NCI-H1048 (cell line): ENCODE data around the gene MEN1.

ENCODE experiments used
- DNase-seq: peaks from one replicate; lab custom pipeline; 2025; lab: John Stamatoyannopoulos, UW

MEN1 gene

DNA sequence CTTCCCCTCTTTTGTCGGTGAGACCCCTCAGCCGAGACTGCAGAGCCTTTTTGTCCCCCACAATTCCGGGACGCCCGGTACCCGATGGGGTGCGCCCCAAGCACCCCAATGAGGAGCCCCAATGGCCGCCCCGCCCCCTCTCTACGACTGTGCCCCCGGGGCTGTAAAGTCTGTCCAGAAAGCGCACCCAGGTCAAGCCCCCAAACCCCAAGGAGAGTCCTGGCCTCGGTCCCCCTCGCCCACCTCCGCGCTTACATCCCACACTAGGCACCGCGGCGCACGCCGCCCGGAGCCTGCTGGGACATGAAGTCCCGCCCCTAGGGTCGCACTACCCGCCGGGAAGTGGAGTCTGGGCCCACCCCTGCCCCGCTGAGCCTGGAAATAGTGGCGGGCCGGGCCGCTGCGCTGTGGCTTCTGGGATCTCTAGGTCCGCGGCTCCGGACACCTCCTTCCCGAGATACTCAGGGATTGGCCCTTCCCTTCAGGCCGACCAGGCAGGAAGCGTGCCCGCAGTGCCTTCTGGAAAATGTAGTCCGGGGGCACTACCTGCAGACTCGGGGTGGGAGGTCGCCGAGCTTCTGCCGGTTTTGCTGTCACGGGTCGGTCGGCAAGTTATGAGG, at the start of gene MEN1:
Gene MEN1, minus strand, starts transcription at position 281 of the 620 bp plus-strand sequence. CDS start 442 bp downstream, outside the sequence.
- DNase-seq: peak; percentile 93

- DNase-seq: no peak
Observed at GRCh38 chr11:64859542-64860414, 49.4 kb upstream of the MEN1 start.

GRCh38 chr11:64858467-64859263, 48.3 kb upstream of the MEN1 start:
- no peak for DNase-seq

DNA sequence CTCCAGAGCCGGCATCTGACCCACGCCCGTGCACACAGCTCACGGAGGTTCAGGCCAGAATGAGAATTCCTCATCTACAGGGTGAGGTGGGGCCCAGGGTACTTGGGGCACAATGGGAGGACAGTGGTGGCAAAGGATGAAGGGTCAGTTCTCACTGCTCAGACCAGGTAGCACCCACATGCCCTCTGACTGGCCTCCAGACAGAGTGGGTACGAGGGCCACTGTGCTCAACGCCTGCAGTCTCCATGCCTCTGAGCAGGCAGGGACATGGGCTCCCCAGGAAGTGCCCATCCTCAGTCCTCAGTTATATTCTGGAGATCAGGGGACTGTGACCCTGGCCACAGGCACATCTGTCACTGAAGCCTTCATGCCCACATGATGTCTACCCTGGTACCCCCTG, 47.1 kb upstream of the MEN1 start:
- DNase-seq: no peak

DNA sequence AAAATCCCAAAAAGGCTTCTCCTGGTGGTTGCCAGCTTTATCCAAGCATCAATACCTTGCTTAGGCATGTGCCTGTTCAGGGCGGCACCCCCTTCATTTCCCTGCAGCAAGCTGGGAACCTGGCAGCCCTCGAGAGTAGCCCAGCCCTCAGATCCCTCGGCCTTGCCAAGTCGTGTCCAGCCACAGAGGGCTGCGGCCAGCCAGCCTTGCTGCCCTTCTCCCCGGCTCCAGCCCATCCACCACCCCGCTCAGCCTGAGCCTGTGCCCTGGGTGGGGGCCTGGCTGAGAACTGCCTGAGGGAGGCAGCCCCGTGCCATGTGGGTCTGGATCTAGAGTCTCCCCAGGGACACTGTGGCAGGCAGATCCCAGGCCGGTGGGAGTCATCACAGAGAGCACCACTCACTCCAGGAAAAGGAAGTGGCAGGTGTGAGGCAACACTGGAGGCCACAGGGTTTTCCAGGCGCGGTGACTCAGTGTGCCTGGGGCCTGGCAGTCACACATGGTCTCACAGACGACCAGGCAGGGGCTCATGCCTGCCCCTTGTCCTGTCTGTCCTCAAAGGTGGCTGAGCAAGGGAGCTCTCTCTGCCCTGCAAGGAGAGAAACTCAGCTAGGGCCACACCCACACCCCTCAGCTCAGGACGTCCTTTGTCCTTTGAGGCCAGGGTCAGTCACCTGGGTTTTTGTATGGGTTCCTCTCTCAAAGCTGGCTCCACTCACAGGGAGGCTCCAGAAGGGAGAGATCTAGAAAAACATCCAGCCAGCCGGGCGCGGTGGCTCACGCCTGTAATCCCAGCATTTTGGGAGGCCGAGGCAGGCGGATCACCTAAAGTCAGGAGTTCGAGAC, 46.3 kb upstream of the MEN1 start:
- no peak for DNase-seq

- no peak for DNase-seq
Observed at GRCh38 chr11:64855596-64856304, 45.4 kb upstream of the MEN1 start.

GRCh38 chr11:64854534-64855502, 44.5 kb upstream of the MEN1 start:
- DNase-seq: no peak

DNA sequence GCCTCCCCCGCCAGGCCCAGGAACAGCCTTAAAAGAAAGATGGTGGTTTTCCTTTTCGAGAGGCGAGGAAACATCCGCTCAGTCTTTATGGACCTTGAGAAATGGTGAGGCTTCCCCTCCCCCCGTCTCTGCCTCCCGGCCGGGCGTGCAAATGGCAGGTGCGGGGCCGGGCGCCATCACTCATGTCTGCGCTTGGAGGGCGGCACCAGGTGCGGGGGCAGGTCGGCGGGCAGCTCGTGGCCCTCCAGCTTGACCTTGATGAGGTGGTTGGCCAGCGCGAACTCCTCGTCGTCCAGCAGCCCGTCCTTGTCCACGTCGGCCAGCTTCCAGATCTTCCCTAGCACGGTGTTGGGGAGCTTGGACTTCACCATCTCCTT, 43.8 kb upstream of the MEN1 start:
- DNase-seq: no peak

DNA sequence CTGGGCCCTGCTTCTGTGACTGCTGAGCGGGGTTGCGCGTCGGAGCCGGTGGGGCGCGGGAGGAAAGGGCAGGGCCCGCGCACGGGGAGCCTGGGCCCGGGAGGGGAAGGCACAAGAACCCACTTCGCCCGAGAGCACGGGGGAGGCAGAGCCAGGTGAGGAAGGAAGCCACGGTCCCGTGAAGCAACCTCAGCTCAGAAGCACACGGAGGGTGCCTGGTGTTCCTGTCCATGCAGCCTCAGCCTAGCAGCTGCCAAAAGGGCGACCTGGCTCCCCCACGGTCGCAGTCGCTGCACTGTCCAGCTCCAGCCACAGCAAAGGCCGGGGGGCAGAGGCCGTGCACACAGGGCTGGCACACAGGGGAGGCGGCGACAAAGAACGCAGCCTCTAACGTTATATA, 43.4 kb upstream of the MEN1 start:
- DNase-seq: no peak

DNA sequence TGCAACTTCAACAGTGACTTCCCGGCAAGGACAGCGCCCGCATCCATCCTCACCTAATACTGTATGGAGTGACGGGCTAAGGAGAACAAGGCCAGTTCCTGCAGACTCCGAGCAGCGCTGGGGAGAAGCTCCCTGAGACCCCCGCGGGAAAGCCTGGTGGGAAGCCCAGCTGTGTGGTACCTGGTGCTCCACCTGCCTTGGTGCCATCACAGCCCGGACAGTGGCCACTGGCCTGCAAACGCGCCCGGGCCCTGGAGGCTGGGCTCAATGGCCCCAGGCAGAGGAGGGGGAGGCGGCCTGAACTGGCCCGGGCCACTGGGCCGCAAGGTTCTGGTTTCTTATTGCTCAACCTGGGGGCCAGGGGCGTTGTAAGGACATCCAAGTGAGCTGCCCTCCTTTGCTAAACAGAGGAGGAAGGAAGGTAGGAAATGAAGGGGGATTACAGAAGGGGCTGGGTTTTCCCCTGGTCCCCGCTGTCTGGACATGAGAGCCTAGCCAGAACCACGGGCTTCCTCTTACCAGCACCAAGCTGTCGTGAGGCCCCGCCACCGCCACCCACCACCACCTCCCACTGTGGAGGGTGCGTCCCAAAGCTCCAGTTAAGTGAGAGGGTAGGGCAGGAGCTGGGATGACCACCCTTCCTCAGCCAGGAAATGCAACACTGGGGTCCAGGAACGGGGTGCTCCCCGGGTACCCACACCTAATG, 42.6 kb upstream of the MEN1 start:
- no peak for DNase-seq

DNA sequence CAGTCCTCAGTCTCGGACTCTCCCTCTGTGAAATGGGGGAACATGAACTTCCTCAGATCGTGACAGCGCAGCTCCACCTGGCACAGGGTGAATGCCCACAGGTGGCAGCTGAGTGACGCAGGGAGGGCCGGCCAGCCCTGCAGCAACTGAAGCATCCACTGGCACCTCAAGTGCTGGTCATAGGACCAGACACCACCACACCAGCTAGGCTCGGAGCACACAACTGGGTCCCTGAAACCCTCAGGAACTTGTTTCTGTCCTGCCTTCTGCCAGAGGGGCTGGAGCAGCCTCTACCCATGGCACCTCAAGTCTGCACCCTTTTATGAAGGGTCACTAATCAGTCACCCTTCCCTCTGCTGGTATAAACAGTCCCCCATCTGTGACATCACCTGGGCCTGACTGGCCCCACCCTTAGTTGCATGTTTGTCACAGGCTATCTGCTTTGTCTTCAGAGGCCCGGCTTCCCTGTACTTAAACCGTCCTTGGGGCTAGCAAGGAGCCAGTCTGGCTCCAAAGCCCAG, 41.5 kb upstream of the MEN1 start:
- no peak for DNase-seq

DNA sequence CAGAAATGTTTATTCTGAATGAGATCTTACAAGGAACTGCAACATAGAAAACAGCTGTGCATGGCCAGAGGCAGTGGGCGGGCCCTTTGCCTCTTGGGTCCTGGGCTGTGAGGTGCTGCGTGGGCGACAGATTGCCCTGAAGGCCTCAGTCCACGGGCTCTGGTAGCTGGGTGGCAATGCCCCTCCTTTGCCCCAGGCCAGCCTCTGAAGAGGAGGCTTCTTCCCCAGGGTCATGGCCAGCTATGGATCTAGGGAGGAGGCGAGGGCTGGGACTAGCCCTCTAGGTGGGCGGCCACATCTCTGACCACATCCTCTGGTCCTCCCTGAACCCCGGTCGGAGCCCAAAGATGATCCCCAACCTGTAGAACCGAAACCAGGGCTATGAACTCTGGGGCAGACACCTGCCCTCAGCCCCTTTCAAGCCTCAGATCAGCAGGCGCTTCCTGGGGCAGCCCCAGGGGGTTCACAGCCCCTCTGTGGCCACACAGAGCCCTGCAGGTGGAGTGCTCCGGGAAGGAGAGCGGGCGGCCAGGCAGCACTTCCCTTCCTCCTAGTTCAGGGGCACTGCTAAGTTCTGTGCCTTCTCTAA, 40.7 kb upstream of the MEN1 start:
- no peak for DNase-seq

DNA sequence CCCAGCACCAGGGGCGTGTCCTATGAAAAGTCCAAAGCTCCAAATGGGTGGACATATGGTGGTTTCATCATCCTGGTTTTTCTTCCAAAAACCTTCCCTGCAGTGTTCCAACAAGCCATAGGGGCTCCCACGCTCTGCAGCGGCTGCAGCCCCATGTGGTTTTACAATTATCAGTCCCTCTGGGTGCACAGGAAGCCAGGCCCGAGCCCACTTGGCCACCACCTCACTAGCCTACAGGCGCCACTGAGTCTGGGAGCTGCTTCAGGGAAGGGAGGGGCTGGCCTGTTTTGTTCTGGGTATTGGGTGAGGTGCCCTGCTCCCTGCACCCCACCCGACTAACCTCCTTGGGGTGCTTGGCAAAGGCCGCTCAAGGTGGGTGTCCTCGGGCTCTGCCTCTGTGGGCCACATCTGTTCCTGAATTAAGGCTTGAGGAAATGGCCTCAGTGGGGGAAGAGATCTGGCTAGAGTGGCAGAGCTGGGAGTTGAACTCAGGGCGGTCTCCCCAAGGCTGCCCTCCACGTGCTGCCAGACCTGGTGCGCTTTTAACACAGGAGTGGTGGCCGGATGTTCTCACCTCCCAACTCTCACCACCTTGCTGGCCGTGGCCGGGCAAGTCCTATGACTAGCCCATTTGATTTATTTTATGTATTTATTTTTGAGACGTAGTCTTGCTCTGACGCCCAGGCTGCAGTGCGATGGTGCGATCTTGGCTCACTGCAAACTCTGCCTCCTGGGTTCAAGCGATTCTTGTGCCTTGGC, 39.4 kb upstream of the MEN1 start:
- DNase-seq: no peak

DNA sequence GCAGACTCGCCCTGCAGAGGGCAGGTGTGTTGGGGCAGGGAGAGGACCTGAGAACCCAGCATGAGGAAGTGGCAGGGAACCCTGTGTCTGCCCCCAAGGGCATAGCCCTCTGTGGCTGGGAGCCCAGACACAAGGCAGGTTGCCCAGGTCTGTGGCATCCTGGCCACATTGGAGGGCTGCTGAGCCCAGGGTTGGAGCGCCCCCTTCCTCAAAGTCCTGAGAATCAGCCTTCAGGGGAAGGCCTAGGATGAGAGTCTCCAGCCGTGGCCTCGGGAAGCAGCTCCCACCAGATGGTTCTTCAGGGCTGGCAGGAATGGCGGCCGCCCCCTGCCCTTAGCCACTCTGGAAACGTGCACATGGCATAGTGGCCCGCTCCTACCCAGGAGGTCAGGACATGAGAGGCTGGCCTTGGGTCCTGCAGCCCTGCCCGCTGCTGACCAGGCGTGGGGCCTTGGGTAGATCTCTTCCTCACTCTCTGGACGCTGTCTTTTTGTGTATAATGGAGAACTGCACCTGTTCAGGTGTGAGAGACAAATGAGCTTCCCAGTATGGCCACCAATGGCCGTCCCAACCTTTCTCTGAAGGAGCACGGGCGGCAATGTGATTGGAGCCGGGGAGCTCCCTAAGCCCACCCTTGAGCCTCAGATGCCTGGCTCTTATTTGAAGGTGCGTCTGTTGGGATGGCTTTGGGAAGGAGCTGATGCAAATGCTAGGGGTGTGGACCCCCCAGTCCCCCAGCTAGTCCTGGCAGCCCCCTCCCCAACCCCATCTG, 38.7 kb upstream of the MEN1 start:
- no peak for DNase-seq

DNA sequence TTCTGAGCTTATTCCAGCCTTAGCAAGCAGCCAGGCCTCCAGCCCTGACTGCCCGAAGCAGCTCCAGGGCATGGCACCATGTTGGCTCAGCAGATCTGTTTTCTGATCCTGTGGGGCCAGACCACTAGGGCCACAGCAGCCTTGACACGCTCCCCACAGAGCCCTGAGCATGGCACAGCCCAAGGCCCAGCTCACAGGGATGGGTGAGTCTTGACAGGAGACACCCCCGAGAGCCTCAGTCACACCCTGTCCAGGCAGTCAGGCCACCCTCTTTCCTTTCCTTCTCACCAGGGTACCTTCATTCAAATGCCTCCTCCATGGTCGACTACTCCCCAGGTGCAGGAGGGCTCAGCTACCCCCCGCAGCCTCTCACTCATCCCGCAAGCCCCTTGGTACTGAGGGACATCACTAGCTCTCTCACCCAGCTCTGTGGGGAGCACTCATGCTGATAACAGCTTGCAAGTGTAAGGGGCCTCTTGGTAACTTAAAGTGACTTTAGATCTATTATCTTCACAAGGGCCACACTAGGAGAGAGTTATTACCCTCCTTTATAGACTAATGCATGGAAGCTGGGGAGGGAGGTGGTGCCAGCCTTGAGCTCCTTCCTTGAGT, 38.0 kb upstream of the MEN1 start:
- no peak for DNase-seq

GRCh38 chr11:64846998-64847666, 36.8 kb upstream of the MEN1 start:
- peak; percentile 92 for DNase-seq
